Skeletal muscle tissue (tissue), 4 donors: ENCODE data around the gene PRKCA. TPM values are rescaled to one million over a fixed set of nuclear protein-coding genes. Genes with fewer than 3 reads are reported as not detected.

Experiments
- H3K27ac ChIP-seq: one replicate; pipeline ENCODE4 v1.7.0; 2013; ENCODE audit warnings: mild to moderate bottlenecking, low read depth, low read length, inconsistent platforms
- H3K27me3 ChIP-seq, 3 donors: one replicate each; pipeline ENCODE4 v1.7.0; 2013; ENCODE audit warnings: low read length in 3 of 3; ENCODE audit not compliant: control insufficient read depth in 3 of 3, insufficient read depth in 3 of 3
- H3K36me3 ChIP-seq, 3 donors: one replicate each; pipeline ENCODE4 v1.7.0; 2013; ENCODE audit warnings: low read length in 3 of 3; ENCODE audit not compliant: control insufficient read depth in 3 of 3, insufficient read depth in 3 of 3
- H3K4me1 ChIP-seq, 3 donors: one replicate each; pipeline ENCODE4 v1.7.0; 2013; ENCODE audit warnings: low read length in 3 of 3, mild to moderate bottlenecking in 3 of 3; ENCODE audit not compliant: control insufficient read depth in 3 of 3, insufficient read depth in 3 of 3
- H3K4me3 ChIP-seq, 3 donors: one replicate each; pipeline ENCODE4 v1.7.0; 2013; ENCODE audit warnings: low read length in 3 of 3
- H3K9ac ChIP-seq, 3 donors: one replicate each; pipeline ENCODE4 v1.7.0; 2013; ENCODE audit warnings: low read length in 3 of 3, mild to moderate bottlenecking in 3 of 3, moderate library complexity in 2 of 3, low read depth in 1 of 3
- H3K9me3 ChIP-seq, 3 donors: one replicate each; pipeline ENCODE4 v1.7.0; 2013; ENCODE audit warnings: low read length in 3 of 3; ENCODE audit not compliant: control insufficient read depth in 3 of 3
- total RNA-seq: library from RNA; depleted of rRNA; stranded (reverse); fragments of >200 nt; gene quantifications from one replicate; pipeline ENCODE4 v1.2.3, GENCODE V29; 2014
- donor health status: Osteomylitis.

Gene PRKCA
- total RNA-seq, 1 donor from 2014 or later: 2.1 TPM

GRCh38 chr17:66515974-66516373 is 213.6 kb downstream of the PRKCA start:
- H3K9me3 ChIP-seq: no peaks in the 10 kb centered on the region
- H3K36me3 ChIP-seq: no peaks in the 10 kb centered on the region
- H3K27ac ChIP-seq: no peak overlapping the region
- peaks cover 2 to 10% (median 6%) of the 10 kb centered on the region in 3 donors for H3K4me1 ChIP-seq
- no peak overlapping the region for H3K9ac ChIP-seq
- H3K4me3 ChIP-seq: no peak overlapping the region
- H3K27me3 ChIP-seq: no peaks in the 10 kb centered on the region

- no peak overlapping the region for H3K27ac ChIP-seq
- H3K36me3 ChIP-seq: no peaks in the 10 kb centered on the region
- no peaks in the 10 kb centered on the region for H3K9me3 ChIP-seq
- no peaks in the 10 kb centered on the region for H3K27me3 ChIP-seq
- H3K9ac ChIP-seq: no peak overlapping the region
- peaks cover 2 to 10% (median 6%) of the 10 kb centered on the region in 3 donors for H3K4me1 ChIP-seq
- no peak overlapping the region for H3K4me3 ChIP-seq
These were observed 215.1 kb downstream of the PRKCA start for GRCh38 chr17:66517336-66518009.

- Histone ChIP-seq H3K4me1 (peaks cover 2 to 13% (median 8%) of the 10 kb centered on the region in 3 donors), H3K27me3 (no peaks in the 10 kb centered on the region), H3K9ac (no peak overlapping the region), H3K27ac (no peak overlapping the region), H3K4me3 (no peak overlapping the region), H3K9me3 (no peaks in the 10 kb centered on the region), H3K36me3 (no peaks in the 10 kb centered on the region)
These were observed 215.7 kb downstream of the PRKCA start for GRCh38 chr17:66518108-66518507.

- no peak overlapping the region for H3K27ac ChIP-seq
These were observed 216.3 kb downstream of the PRKCA start for GRCh38 chr17:66518677-66519076.

GRCh38 chr17:66519154-66519553 is 216.7 kb downstream of the PRKCA start:
- H3K9me3 ChIP-seq: no peaks in the 10 kb centered on the region
- peaks cover 2 to 24% (median 18%) of the 10 kb centered on the region in 3 donors for H3K4me1 ChIP-seq
- H3K36me3 ChIP-seq: no peaks in the 10 kb centered on the region
- H3K4me3 ChIP-seq: no peak overlapping the region
- H3K9ac ChIP-seq: no peak overlapping the region
- H3K27me3 ChIP-seq: no peaks in the 10 kb centered on the region
- no peak overlapping the region for H3K27ac ChIP-seq

More at GRCh38 chr17:66518677-66519076, 216.3 kb downstream of the PRKCA start:
- no peak overlapping the region for H3K4me3 ChIP-seq
- peaks cover 2 to 19% (median 13%) of the 10 kb centered on the region in 3 donors for H3K4me1 ChIP-seq
- no peaks in the 10 kb centered on the region for H3K27me3 ChIP-seq
- no peak overlapping the region for H3K9ac ChIP-seq
- H3K9me3 ChIP-seq: no peaks in the 10 kb centered on the region
- H3K36me3 ChIP-seq: no peaks in the 10 kb centered on the region

GRCh38 chr17:66520999-66521398 is 218.6 kb downstream of the PRKCA start:
- H3K9ac ChIP-seq: no peak overlapping the region
- H3K4me3 ChIP-seq: no peak overlapping the region
- H3K4me1 ChIP-seq: peaks cover 2 to 28% (median 20%) of the 10 kb centered on the region in 3 donors
- no peaks in the 10 kb centered on the region for H3K36me3 ChIP-seq
- no peaks in the 10 kb centered on the region for H3K27me3 ChIP-seq
- H3K27ac ChIP-seq: no peak overlapping the region
- no peaks in the 10 kb centered on the region for H3K9me3 ChIP-seq

GRCh38 chr17:66522591-66523272 is 220.3 kb downstream of the PRKCA start:
- Histone ChIP-seq H3K4me3 (no peak overlapping the region), H3K9ac (no peak overlapping the region), H3K27ac (no peak overlapping the region), H3K9me3 (no peaks in the 10 kb centered on the region), H3K27me3 (no peaks in the 10 kb centered on the region), H3K4me1 (peaks cover 0 to 22% (median 14%) of the 10 kb centered on the region in 3 donors), H3K36me3 (no peaks in the 10 kb centered on the region)

GRCh38 chr17:66523378-66524200 is 221.2 kb downstream of the PRKCA start:
- Histone ChIP-seq H3K27ac (no peak overlapping the region), H3K4me1 (peaks cover 0 to 17% (median 14%) of the 10 kb centered on the region in 3 donors), H3K9me3 (no peaks in the 10 kb centered on the region), H3K4me3 (no peak overlapping the region), H3K27me3 (no peaks in the 10 kb centered on the region), H3K36me3 (no peaks in the 10 kb centered on the region), H3K9ac (no peak overlapping the region)

- Histone ChIP-seq H3K4me3 (no peak overlapping the region), H3K9ac (no peak overlapping the region), H3K36me3 (no peaks in the 10 kb centered on the region), H3K4me1 (peaks cover 0 to 17% (median 14%) of the 10 kb centered on the region in 3 donors), H3K9me3 (no peaks in the 10 kb centered on the region), H3K27me3 (no peaks in the 10 kb centered on the region), H3K27ac (no peak overlapping the region)
These were observed 222.5 kb downstream of the PRKCA start for GRCh38 chr17:66524877-66525276.
